Stimulated activated CD8-positive, alpha-beta memory T cell treated with anti-CD3 and anti-CD28 coated beads, Interleukin-12 subunit alpha, Interleukin-12 subunit beta, amount 100 ng/mL, for 1 hour (primary cell): Measurements from ENCODE around the gene PGAM1.
"Not testable (repeated sequence)": the region's sequence is repeated elsewhere in the genome, so short reads cannot be mapped to it uniquely, and the experiment has no call there.

Source experiments
- DNase-seq: peaks from one replicate; pipeline ENCODE4 v3.0.0-alpha.2; 2020; ENCODE audit warnings: low read depth

PGAM1 gene

GRCh38 chr10:97459111-97459510 is 33.1 kb downstream of the PGAM1 start:
- no peak for DNase-seq

DNA sequence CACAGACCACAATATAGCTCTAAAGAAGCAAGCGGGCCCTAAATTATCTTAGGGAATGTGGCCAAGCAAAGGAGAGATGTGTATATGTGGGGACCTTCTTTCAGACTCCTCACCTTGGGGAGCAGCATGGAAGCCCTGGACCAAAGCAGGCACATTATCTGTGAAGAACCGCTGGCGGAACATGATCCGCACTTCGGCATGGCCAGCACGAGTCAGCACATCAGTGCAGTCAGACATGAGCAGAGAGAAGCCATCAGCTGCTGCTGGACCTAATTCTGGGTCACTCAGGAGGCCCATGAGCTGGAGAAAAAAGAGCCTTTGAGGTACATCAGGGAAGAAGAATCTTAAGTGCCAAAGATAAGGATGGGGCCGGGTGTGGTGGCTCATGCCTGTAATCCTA is 33.9 kb downstream of the PGAM1 start:
- DNase-seq = no peak

DNA sequence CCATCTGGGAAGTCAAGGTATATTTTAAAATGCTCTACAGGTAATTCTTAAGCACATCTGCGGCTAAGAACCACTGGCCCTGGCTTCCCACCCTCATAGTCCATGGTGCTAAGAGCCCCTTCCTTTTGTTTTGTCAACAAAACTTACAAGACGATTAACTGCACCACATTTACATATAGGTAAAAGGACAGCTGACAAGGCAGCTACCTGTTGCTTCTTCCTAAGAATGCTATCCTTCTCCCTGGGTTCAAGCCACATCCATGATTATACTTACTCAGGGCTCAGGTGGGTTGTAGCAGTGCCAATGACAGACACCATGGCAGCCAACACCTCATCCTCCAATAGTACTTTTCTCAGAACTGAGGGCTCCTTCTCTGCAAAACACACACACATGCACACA is 36.3 kb downstream of the PGAM1 start:
- no peak for DNase-seq

GRCh38 chr10:97463363-97464132 is 37.6 kb downstream of the PGAM1 start:
- no peak for DNase-seq

GRCh38 chr10:97464226-97464625 is 38.2 kb downstream of the PGAM1 start:
- DNase-seq = no peak

- DNase-seq = no peak
These were observed 40.0 kb downstream of the PGAM1 start for GRCh38 chr10:97465982-97466381.

GRCh38 chr10:97466755-97467154 is 40.8 kb downstream of the PGAM1 start:
- no peak for DNase-seq

DNA sequence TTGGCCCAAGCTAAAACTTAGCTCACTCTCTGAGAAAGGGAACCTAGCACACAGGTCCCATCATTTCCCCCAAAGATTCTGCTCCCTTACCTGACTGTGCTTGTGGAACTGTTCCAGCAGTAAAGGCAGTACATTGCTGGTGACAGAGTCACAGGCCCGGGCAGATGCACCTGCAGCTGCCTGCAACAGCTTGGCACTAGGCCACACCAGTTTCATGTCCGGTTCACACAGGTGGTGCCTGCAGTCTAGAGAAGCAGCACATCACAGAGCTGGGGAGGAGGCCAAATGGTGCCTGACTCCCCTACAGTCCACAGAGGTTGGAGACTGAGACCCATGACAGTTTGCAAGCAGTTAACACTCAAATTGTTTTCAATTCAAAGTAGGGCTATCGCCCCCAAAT is 42.2 kb downstream of the PGAM1 start:
- no peak for DNase-seq

- not testable (repeated sequence) for DNase-seq
These were observed 42.8 kb downstream of the PGAM1 start for GRCh38 chr10:97468781-97469180.

- DNase-seq = no peak
These were observed 48.9 kb downstream of the PGAM1 start for GRCh38 chr10:97474918-97475317.

- no peak for DNase-seq
These were observed 50.1 kb downstream of the PGAM1 start for GRCh38 chr10:97475936-97476594.

DNA sequence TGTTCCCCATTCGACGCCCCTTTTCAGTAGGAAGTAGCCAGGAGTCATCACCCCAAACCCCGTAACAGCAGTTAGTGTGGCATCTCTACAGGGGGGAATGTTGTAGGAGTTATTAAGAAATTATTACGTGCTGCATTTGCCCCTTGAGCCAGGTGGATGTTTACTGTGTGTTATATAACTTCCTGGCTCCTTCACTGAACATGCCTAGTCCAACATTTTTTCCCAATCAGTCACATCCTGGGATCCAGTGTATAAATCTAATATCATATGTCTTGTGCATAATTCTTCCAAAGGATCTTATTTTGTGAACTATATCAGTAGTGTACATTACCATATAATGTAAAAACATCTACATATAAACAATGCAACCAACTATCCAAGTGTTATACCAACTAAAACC is 53.4 kb downstream of the PGAM1 start:
- not testable (repeated sequence) for DNase-seq

DNA sequence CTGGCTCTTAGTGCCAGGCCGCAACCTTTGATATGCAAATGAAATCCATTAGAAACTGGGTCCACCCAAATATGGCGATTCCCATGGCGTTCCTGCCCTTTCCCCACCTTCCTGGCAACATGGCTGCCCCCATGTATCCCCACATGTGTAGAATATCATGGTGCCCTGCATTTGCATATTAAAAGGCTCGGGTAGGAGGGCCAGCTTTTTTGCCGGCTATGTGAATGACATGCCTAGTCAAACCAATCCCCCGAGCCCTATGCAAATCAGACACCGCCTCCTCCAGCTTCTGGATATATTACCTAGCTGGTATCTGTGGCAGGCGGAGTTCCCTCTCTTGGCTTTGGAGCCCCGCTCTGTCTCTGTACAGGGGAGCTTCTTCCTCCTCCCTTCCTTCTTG is 53.9 kb downstream of the PGAM1 start:
- no peak for DNase-seq

DNA sequence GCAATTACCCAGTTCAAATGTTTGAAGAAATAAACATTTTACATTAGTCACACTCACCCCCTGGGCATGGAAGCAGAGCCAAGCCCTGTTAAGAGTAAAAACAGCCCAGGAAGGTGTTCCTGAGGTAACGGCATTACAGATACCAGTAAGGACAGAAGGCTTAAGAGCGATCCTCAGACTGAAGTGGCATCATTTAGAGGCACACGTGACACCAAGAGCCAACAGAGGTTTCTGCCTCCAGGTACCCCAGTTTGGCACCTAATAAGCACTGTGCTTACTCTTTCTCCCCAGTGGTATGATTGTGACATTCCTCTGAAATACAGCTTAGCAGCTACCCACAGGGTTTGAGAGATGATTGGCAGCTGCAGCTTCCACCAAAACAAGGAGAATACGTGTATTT is 55.1 kb downstream of the PGAM1 start:
- no peak for DNase-seq

- DNase-seq = no peak
These were observed 56.4 kb downstream of the PGAM1 start for GRCh38 chr10:97482381-97482780.
